ENCODE data around the gene TFIP11. TPM values are rescaled to one million over a fixed set of nuclear protein-coding genes. Genes with fewer than 3 reads are reported as not detected.

Gene TFIP11
- total RNA-seq, 4 donors from 2014 or later: 21.6 to 27.1 (median 25.8) TPM

DNA sequence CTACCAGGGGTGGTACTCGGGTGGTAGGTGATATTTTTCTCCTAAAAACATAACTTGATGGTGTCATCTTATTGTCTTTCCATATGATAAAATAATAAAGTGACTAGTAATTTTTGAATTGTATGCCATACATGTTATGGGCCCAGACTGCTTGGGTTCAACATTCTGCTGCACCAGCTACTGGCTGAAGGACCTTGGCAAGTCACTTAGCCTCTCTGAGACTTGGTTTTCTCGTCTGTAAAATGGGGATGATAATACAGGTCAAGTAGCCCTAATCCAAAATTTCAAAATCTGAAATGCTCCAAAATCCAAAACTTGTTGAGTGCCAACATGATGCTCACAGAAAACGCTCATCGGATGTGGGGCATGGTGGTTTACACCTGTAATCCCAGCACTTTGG, 35.6 kb upstream of the TFIP11 start:
- WGBS, 2 donors: 76 to 86% methylated on average over 2 of the region's 4 CpGs
- Histone ChIP-seq H3K36me3 (peaks cover 0 to 21% (median 0%) of the 10 kb centered on the region in 3 donors), H3K27ac (peak overlapping the region in 2 of 4 donors; percentile 50 to 78), H3K4me1 (peaks cover 14 to 55% (median 17%) of the 10 kb centered on the region in 3 donors), H3K9me3 (no peaks in the 10 kb centered on the region), H3K4me3 (no peak overlapping the region), H3K27me3 (no peaks in the 10 kb centered on the region)
- no peak for TF ChIP-seq CTCF (IDR thresholded peaks at IDR 0.05)
- TF ChIP-seq POLR2A (IDR thresholded peaks at IDR 0.05): no peak
- intact Hi-C loops (cut with DNase I): no loop called here
- DNase-seq: no peak

DNA sequence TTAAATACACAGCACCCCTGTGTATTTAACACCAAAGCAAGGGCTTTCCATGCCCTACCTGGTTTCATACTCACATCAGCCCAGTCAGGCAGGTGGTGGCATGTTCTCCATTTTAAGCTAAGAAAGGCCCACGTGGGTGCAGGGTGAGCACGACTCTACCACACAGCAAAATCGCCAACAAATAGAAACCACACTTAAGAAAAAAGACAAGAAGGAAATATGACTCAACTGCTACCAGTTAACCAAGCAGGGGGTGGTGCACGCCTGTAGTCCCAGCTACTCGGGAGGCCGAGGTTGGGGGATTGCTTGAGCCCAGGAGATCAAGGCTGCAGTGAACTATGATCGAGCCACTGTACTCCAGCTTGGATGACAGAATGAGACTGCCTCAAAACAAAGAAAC, 35.2 kb upstream of the TFIP11 start:
- intact Hi-C loops (cut with DNase I): no loop called here
- DNase-seq: no peak
- Histone ChIP-seq H3K4me3 (no peak overlapping the region), H3K36me3 (peaks cover 0 to 25% (median 0%) of the 10 kb centered on the region in 3 donors), H3K27ac (peak overlapping the region in 3 of 4 donors; percentile 1 to 28 (median 7)), H3K9me3 (no peaks in the 10 kb centered on the region), H3K4me1 (peaks cover 14 to 52% (median 17%) of the 10 kb centered on the region in 3 donors), H3K27me3 (no peaks in the 10 kb centered on the region)
- 33 to 55% methylated on average over 7 of the region's 7 CpGs for WGBS, 2 donors
- TF ChIP-seq POLR2A (IDR thresholded peaks at IDR 0.05) (no peak), CTCF (IDR thresholded peaks at IDR 0.05) (no peak)

- Histone ChIP-seq H3K36me3 (peaks cover 0 to 37% (median 0%) of the 10 kb centered on the region in 3 donors), H3K4me3 (no peak overlapping the region), H3K9me3 (no peaks in the 10 kb centered on the region), H3K27ac (no peak overlapping the region), H3K27me3 (no peaks in the 10 kb centered on the region), H3K4me1 (peaks cover 14 to 52% (median 17%) of the 10 kb centered on the region in 3 donors)
- WGBS, 2 donors: 72 to 84% methylated on average over 3 to 5 of the region's 5 CpGs
- TF ChIP-seq POLR2A (IDR thresholded peaks at IDR 0.05) (no peak), CTCF (IDR thresholded peaks at IDR 0.05) (no peak)
- intact Hi-C loops (cut with DNase I): no loop called here
- no peak for DNase-seq
Measured at GRCh38 chr22:26546282-26546681, 34.0 kb upstream of the TFIP11 start.

DNA sequence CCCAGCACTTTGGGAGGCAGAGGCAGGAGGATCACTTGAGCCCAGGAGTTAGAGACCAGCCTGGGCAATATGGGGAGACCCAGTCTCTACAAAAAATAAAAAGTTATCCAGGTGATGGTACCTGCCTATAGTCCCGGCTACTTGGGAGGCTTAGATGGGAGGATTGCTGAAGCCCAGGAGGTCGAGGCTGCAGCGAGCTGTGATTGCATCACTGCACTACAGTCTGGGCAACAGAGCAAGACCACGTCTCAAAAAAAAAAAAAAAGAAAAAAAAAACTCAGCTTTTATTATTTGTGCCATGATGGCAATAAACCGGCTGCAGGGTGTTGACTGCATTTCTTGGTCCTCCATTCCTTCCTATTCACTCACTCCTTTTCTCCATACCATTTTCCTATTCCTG, 33.6 kb upstream of the TFIP11 start:
- no peak overlapping the region for H3K27ac ChIP-seq
- TF ChIP-seq POLR2A (IDR thresholded peaks at IDR 0.05) (no peak), CTCF (IDR thresholded peaks at IDR 0.05) (no peak)
- DNase-seq: no peak
- H3K36me3 ChIP-seq: peaks cover 0 to 41% (median 3%) of the 10 kb centered on the region in 3 donors
- intact Hi-C loops (cut with DNase I): no loop called here
- peaks cover 14 to 49% (median 17%) of the 10 kb centered on the region in 3 donors for H3K4me1 ChIP-seq
- no peaks in the 10 kb centered on the region for H3K9me3 ChIP-seq
- 86 to 89% methylated on average over 3 to 4 of the region's 5 CpGs for WGBS, 2 donors
- no peaks in the 10 kb centered on the region for H3K27me3 ChIP-seq
- H3K4me3 ChIP-seq: no peak overlapping the region

- WGBS, 2 donors: 71 to 78% methylated on average over 2 of the region's 2 CpGs
Measured at GRCh38 chr22:26545385-26545784, 33.1 kb upstream of the TFIP11 start.

More at GRCh38 chr22:26545385-26545784, 33.1 kb upstream of the TFIP11 start:
- no peak for DNase-seq
- TF ChIP-seq POLR2A (IDR thresholded peaks at IDR 0.05) (no peak), CTCF (IDR thresholded peaks at IDR 0.05) (no peak)
- Histone ChIP-seq H3K9me3 (no peaks in the 10 kb centered on the region), H3K4me1 (peaks cover 14 to 44% (median 17%) of the 10 kb centered on the region in 3 donors), H3K36me3 (peaks cover 0 to 46% (median 8%) of the 10 kb centered on the region in 3 donors), H3K27ac (no peak overlapping the region), H3K27me3 (no peaks in the 10 kb centered on the region), H3K4me3 (no peak overlapping the region)
- intact Hi-C loops (cut with DNase I): no loop called here
